Hepatocyte (in vitro differentiated cells): ENCODE results near the gene MYDGF. TPM values are rescaled to one million over a fixed set of nuclear protein-coding genes. Genes with fewer than 3 reads are reported as not detected.

Source experiments
- DNase-seq: peaks from one replicate; pipeline ENCODE4 v3.0.0-alpha.2; 2016; ENCODE audit warnings: low spot score
- H2AFZ ChIP-seq: fragments of 200-600 bp; sonication (generic); 2 replicates; pipeline ENCODE4 v1.6.0; 2016; ENCODE audit warnings: antibody characterized with exemption, mild to moderate bottlenecking
- H3K27ac ChIP-seq: fragments of 200-600 bp; sonication (generic); 2 replicates; pipeline ENCODE4 v1.5.1; 2016; ENCODE audit warnings: mild to moderate bottlenecking
- H3K27me3 ChIP-seq: fragments of 200-600 bp; sonication (generic); 2 replicates; pipeline ENCODE4 v1.6.1; 2016
- H3K36me3 ChIP-seq: fragments of 200-600 bp; sonication (generic); replicated peaks from 2 replicates; pipeline ENCODE4 v1.5.1; 2016; ENCODE audit warnings: low read depth; ENCODE audit not compliant: insufficient read depth
- H3K4me1 ChIP-seq: fragments of 200-600 bp; sonication (generic); 2 replicates; pipeline ENCODE4 v1.5.1; 2016; ENCODE audit warnings: mild to moderate bottlenecking, moderate library complexity; ENCODE audit not compliant: insufficient read depth
- H3K4me2 ChIP-seq: fragments of 200-600 bp; sonication (generic); 2 replicates; pipeline ENCODE4 v1.6.0; 2016
- H3K4me3 ChIP-seq: fragments of 200-600 bp; sonication (generic); 2 replicates; pipeline ENCODE4 v1.5.1; 2016; ENCODE audit warnings: mild to moderate bottlenecking
- H3K79me2 ChIP-seq: fragments of 200-600 bp; sonication (generic); 2 replicates; pipeline ENCODE4 v1.6.0; 2017; ENCODE audit warnings: mild to moderate bottlenecking
- H3K9me2 ChIP-seq: fragments of 200-600 bp; sonication (generic); replicated peaks from 2 replicates; pipeline ENCODE4 v1.6.0; 2017; ENCODE audit warnings: mild to moderate bottlenecking; ENCODE audit not compliant: insufficient read depth
- H3K9me3 ChIP-seq: fragments of 200-600 bp; sonication (generic); 2 replicates; pipeline ENCODE4 v1.5.1; 2016; ENCODE audit warnings: low read depth, mild to moderate bottlenecking
- H4K20me1 ChIP-seq: fragments of 200-600 bp; sonication (generic); 2 replicates; pipeline ENCODE4 v1.6.0; 2016; ENCODE audit warnings: mild to moderate bottlenecking; ENCODE audit not compliant: insufficient read depth, poor library complexity, severe bottlenecking
- CTCF ChIP-seq: fragments of 200-600 bp; sonication (generic); IDR thresholded peaks from 2 replicates; pipeline ENCODE4 v1.5.1; 2016; ENCODE audit warnings: antibody characterized with exemption, mild to moderate bottlenecking; ENCODE audit not compliant: poor library complexity
- EZH2 ChIP-seq: fragments of 200-600 bp; sonication (generic); IDR thresholded peaks from 2 replicates; pipeline ENCODE4 v1.6.1; 2016; ENCODE audit warnings: antibody characterized with exemption, mild to moderate bottlenecking, borderline replicate concordance
- EZH2phosphoT487 ChIP-seq: fragments of 200-600 bp; sonication (generic); IDR thresholded peaks from one replicate; pipeline ENCODE4 v1.6.1; 2018; ENCODE audit warnings: antibody characterized with exemption, mild to moderate bottlenecking, low read depth, moderate library complexity; ENCODE audit not compliant: unreplicated experiment, severe bottlenecking
- WGBS: methylation state at CpG from one replicate; pipeline ENCODE4 v1.1.6; 2016; ENCODE audit warnings: low lambda C conversion rate; ENCODE audit errors: missing lambda C conversion rate; 5-methylcytosine and 5-hydroxymethylcytosine counted together
- polyA plus RNA-seq: library from polyadenylated mRNA; unstranded; fragments of >200 nt; fragmentation: Nextera tagmentation; extraction: Ambion mirVana; gene quantifications from 2 replicates; pipeline ENCODE4 v1.2.1, GENCODE V29; 2016
- total RNA-seq: library from RNA; depleted of rRNA; stranded (reverse); fragments of >200 nt; gene quantifications from 2 replicates; pipeline ENCODE4 v1.2.3, GENCODE V29; 2014

MYDGF gene
- total and polyA plus RNA-seq, 2 experiments from 2014 or later, result 158 to 405 TPM

GRCh38 chr19:4673216-4673615 is 3.1 kb upstream of the MYDGF start:
- Histone ChIP-seq H3K27ac (no peak overlapping the region), H3K79me2 (peaks cover 13% of the 10 kb centered on the region), H4K20me1 (no peaks in the 10 kb centered on the region), H3K9me3 (no peaks in the 10 kb centered on the region), H3K4me2 (no peak overlapping the region), H3K27me3 (no peaks in the 10 kb centered on the region), H3K9me2 (no peaks in the 10 kb centered on the region), H3K36me3 (no peaks in the 10 kb centered on the region), H3K4me3 (no peak overlapping the region), H3K4me1 (peaks cover 9% of the 10 kb centered on the region), H2AFZ (no peak overlapping the region)
- no peak for DNase-seq
- 93% methylated on average over 4 of the region's 4 CpGs for WGBS
- TF ChIP-seq EZH2phosphoT487, result no peak
- TF ChIP-seq EZH2, result no peak
- no peak for TF ChIP-seq CTCF

DNA sequence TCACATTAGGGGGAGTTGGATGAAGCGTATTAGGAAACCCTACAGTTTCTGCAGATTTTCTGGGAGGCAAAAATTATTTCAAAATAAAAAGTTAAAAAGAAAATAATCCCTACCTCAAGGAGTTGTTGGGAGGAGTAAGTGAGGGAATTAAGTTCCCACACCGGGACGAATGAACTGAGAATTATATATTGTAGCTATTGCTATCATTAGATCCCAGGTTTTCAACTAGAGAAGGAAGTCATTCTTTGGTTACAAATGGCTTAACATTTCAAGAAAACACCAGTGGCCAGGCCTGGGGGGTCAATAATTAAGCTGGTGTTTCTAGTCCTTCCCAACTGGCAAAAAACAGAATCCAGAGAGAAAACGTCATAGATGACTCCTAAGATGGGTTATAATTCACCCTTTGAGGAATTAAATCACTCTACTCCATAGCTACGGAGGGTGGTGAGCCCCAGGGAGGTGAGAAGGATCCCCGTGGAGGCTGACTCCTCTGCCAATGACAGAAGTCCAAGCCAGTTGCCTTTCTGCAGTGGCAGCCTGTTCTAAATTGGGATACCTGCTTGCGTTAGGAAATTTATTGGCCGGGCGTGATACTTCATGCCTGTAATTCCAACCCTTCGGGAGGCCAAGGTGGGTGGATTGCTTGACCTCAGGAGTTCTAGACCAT is 1.2 kb upstream of the MYDGF start:
- Histone ChIP-seq H3K36me3 (no peaks in the 10 kb centered on the region), H3K9me3 (no peaks in the 10 kb centered on the region), H3K27ac (no peak overlapping the region), H3K4me2 (no peak overlapping the region), H4K20me1 (no peaks in the 10 kb centered on the region), H3K4me1 (peaks cover 9% of the 10 kb centered on the region), H3K9me2 (no peaks in the 10 kb centered on the region), H3K4me3 (no peak overlapping the region), H3K79me2 (peaks cover 22% of the 10 kb centered on the region), H2AFZ (no peak overlapping the region), H3K27me3 (no peaks in the 10 kb centered on the region)
- 70% methylated on average over 10 of the region's 10 CpGs for WGBS
- DNase-seq, result no peak
- no peak for TF ChIP-seq EZH2phosphoT487
- no peak for TF ChIP-seq EZH2
- no peak for TF ChIP-seq CTCF

- Histone ChIP-seq H3K27me3 (no peaks in the 10 kb centered on the region), H3K4me1 (peaks cover 9% of the 10 kb centered on the region), H3K4me2 (no peak overlapping the region), H3K36me3 (no peaks in the 10 kb centered on the region), H3K9me2 (no peaks in the 10 kb centered on the region), H3K9me3 (no peaks in the 10 kb centered on the region), H2AFZ (no peak overlapping the region), H4K20me1 (no peaks in the 10 kb centered on the region), H3K4me3 (no peak overlapping the region), H3K27ac (no peak overlapping the region), H3K79me2 (peaks cover 28% of the 10 kb centered on the region)
- no peak for DNase-seq
- 95% methylated on average over 12 of the region's 12 CpGs for WGBS
- TF ChIP-seq EZH2phosphoT487 (no peak), CTCF (no peak), EZH2 (no peak)
Measured at GRCh38 chr19:4664642-4665041, 5.5 kb downstream of the MYDGF start.
